SK-N-SH (cell line): Measurements from ENCODE around the gene PEX11G. TPM values are rescaled to one million over a fixed set of nuclear protein-coding genes. Genes with fewer than 3 reads are reported as not detected.

Source experiments
- CTCF ChIA-PET: fragments of 300-600, 350-600 bp; formaldehyde crosslinking; extraction: SDS; loops from one replicate; lab custom pipeline; 2021; lab: Yijun Ruan, JAX
- POLR2A ChIA-PET: fragments of 350-600 bp; sonication (Branson Sonifier 250); formaldehyde crosslinking; extraction: SDS; loops from one replicate; lab custom pipeline; 2020; ENCODE audit warnings: antibody characterized with exemption, inconsistent platforms; lab: Yijun Ruan, JAX
- DNase-seq: peaks from one replicate; pipeline ENCODE4 v3.0.0; 2012
- H2AFZ ChIP-seq: fragments of 200-600 bp; sonication (generic); 2 replicates; pipeline ENCODE4 v1.8.1; 2016; ENCODE audit warnings: antibody characterized with exemption, mild to moderate bottlenecking, low read depth
- H3F3A ChIP-seq: fragments of 200-600 bp; sonication (generic); replicated peaks from 2 replicates; pipeline ENCODE3; 2016; ENCODE audit warnings: antibody characterized with exemption, mild to moderate bottlenecking; ENCODE audit not compliant: insufficient read depth
- H3K27ac ChIP-seq, 2 experiments: fragments of 200-500 bp in 1 of 2; fragments of 200-600 bp in 1 of 2; sonication (Bioruptor generic) in 1 of 2; sonication (generic), shearing (Covaris generic) in 1 of 2; 2 replicates each; pipeline versions ENCODE4 v1.5.1 to v1.6.1; 2014 to 2016; ENCODE audit warnings: low read depth in 2 of 2, inconsistent platforms in 1 of 2, low read length in 1 of 2, mild to moderate bottlenecking in 1 of 2, mixed read lengths in 1 of 2
- H3K27me3 ChIP-seq: fragments of 200-600 bp; sonication (generic), shearing (Covaris generic); 2 replicates; pipeline ENCODE4 v1.6.1; 2016; ENCODE audit warnings: mixed run types; ENCODE audit not compliant: insufficient read depth
- H3K36me3 ChIP-seq, 2 experiments: fragments of 200-500 bp in 1 of 2; fragments of 200-600 bp in 1 of 2; sonication (Bioruptor generic) in 1 of 2; sonication (generic) in 1 of 2; replicated peaks in 1 of 2; 2 replicates each; pipeline versions ENCODE3 to v1.5.1; 2014 to 2016; ENCODE audit warnings: low read length in 1 of 2, mild to moderate bottlenecking in 1 of 2; ENCODE audit not compliant: insufficient read depth in 2 of 2, control insufficient read depth in 1 of 2
- H3K4me1 ChIP-seq, 2 experiments: fragments of 200-500 bp in 1 of 2; fragments of 200-600 bp in 1 of 2; sonication (Bioruptor generic) in 1 of 2; sonication (generic), shearing (Covaris generic) in 1 of 2; 2 replicates each; pipeline versions ENCODE4 v1.5.1 to v1.6.1; 2014 to 2016; ENCODE audit warnings: low read depth in 1 of 2, low read length in 1 of 2, mixed run types in 1 of 2; ENCODE audit not compliant: insufficient read depth in 2 of 2, control insufficient read depth in 1 of 2
- H3K4me2 ChIP-seq: fragments of 200-600 bp; sonication (generic), shearing (Covaris generic); 2 replicates; pipeline ENCODE4 v1.6.1; 2017; ENCODE audit warnings: mixed run types
- H3K4me3 ChIP-seq, 2 experiments: fragments of 200-500 bp in 1 of 2; fragments of 200-600 bp in 1 of 2; sonication (Bioruptor generic) in 1 of 2; sonication (generic), shearing (Covaris generic) in 1 of 2; 2 replicates each; pipeline versions ENCODE4 v1.5.1 to v1.8.1; 2014 to 2016; ENCODE audit warnings: low read depth in 2 of 2, inconsistent platforms in 1 of 2, low read length in 1 of 2, mild to moderate bottlenecking in 1 of 2, mixed read lengths in 1 of 2, moderate library complexity in 1 of 2
- H3K79me2 ChIP-seq: fragments of 200-600 bp; sonication (generic); 2 replicates; pipeline ENCODE4 v1.8.1; 2017; ENCODE audit warnings: mild to moderate bottlenecking; ENCODE audit not compliant: insufficient read depth
- H3K9ac ChIP-seq: fragments of 200-600 bp; sonication (generic); 2 replicates; pipeline ENCODE4 v1.6.1; 2017; ENCODE audit warnings: mixed run types
- H3K9me2 ChIP-seq: fragments of 200-600 bp; sonication (generic); 2 replicates; pipeline ENCODE4 v1.6.1; 2017; ENCODE audit warnings: mixed run types
- H3K9me3 ChIP-seq: fragments of 200-600 bp; sonication (generic); 2 replicates; pipeline ENCODE4 v1.6.1; 2017; ENCODE audit warnings: mixed run types, mild to moderate bottlenecking, moderate library complexity
- H4K20me1 ChIP-seq: fragments of 200-600 bp; sonication (generic); 2 replicates; pipeline ENCODE4 v1.6.1; 2017; ENCODE audit warnings: mild to moderate bottlenecking, mixed run types; ENCODE audit not compliant: insufficient read depth
- CTCF ChIP-seq: fragments of 200-600 bp; sonication (generic); IDR thresholded peaks from 2 replicates; pipeline ENCODE4 v1.6.1; 2017; ENCODE audit warnings: antibody characterized with exemption, mild to moderate bottlenecking, moderate library complexity
- ELF1 ChIP-seq: IDR thresholded peaks from 2 replicates; pipeline ENCODE4 v1.4.0; 2012
- FOSL2 ChIP-seq: IDR thresholded peaks from 2 replicates; pipeline ENCODE4 v1.4.0; 2012; ENCODE audit warnings: low read depth, mild to moderate bottlenecking, moderate library complexity, borderline replicate concordance
- FOXJ3 ChIP-seq: sonication (generic); formaldehyde crosslinking; IDR thresholded peaks from 2 replicates; pipeline ENCODE4 v1.5.1; 2020; ENCODE audit warnings: mild to moderate bottlenecking, missing genetic modification reagents
- GABPA ChIP-seq: IDR thresholded peaks from 2 replicates; pipeline ENCODE4 v1.4.0; 2012; ENCODE audit warnings: low read depth, mild to moderate bottlenecking
- GATA2 ChIP-seq: sonication (generic); formaldehyde crosslinking; IDR thresholded peaks from 2 replicates; pipeline ENCODE4 v1.5.0; 2020; ENCODE audit warnings: mild to moderate bottlenecking, missing genetic modification reagents
- IRF3 ChIP-seq: fragments of 150-350 bp; IDR thresholded peaks from 2 replicates; pipeline ENCODE4 v1.6.1; 2016; ENCODE audit warnings: mild to moderate bottlenecking, low read depth, low read length
- JUND ChIP-seq: IDR thresholded peaks from 2 replicates; pipeline ENCODE4 v1.4.0; 2012
- MEF2A ChIP-seq: IDR thresholded peaks from 2 replicates; pipeline ENCODE4 v1.4.0; 2012; ENCODE audit warnings: low read depth, borderline replicate concordance
- MXI1 ChIP-seq: IDR thresholded peaks from 2 replicates; pipeline ENCODE4 v1.6.1; 2012; ENCODE audit warnings: mild to moderate bottlenecking, low read depth, low read length, improper control_type of control experiment
- NFIC ChIP-seq: IDR thresholded peaks from 2 replicates; pipeline ENCODE4 v1.4.0; 2012; ENCODE audit warnings: borderline replicate concordance
- NRF1 ChIP-seq: IDR thresholded peaks from 2 replicates; pipeline ENCODE4 v1.6.1; 2012; ENCODE audit warnings: low read depth, mild to moderate bottlenecking, low read length
- POLR2AphosphoS5 ChIP-seq: IDR thresholded peaks from 2 replicates; pipeline ENCODE4 v1.6.1; 2012; ENCODE audit warnings: low read depth, low read length
- RCOR1 ChIP-seq: fragments of 150-350 bp; IDR thresholded peaks from 2 replicates; pipeline ENCODE4 v1.6.1; 2017; ENCODE audit warnings: antibody characterized with exemption, low read length
- RXRA ChIP-seq: IDR thresholded peaks from 2 replicates; pipeline ENCODE4 v1.4.0; 2012; ENCODE audit warnings: low read depth, mild to moderate bottlenecking, borderline replicate concordance
- SIN3A ChIP-seq: IDR thresholded peaks from 2 replicates; pipeline ENCODE4 v1.6.1; 2012; ENCODE audit warnings: low read depth, mild to moderate bottlenecking, low read length, moderate library complexity, borderline replicate concordance
- SMC3 ChIP-seq: IDR thresholded peaks from 2 replicates; pipeline ENCODE4 v1.6.1; 2012; ENCODE audit warnings: low read depth, low read length, improper control_type of control experiment
- TAF1 ChIP-seq: IDR thresholded peaks from 2 replicates; pipeline ENCODE4 v1.6.1; 2012; ENCODE audit warnings: low read depth, mild to moderate bottlenecking, low read length, moderate library complexity, borderline replicate concordance
- TCF12 ChIP-seq: IDR thresholded peaks from 2 replicates; pipeline ENCODE4 v1.4.0; 2012
- TEAD4 ChIP-seq: IDR thresholded peaks from 2 replicates; pipeline ENCODE4 v1.4.0; 2012; ENCODE audit warnings: mild to moderate bottlenecking, borderline replicate concordance; ENCODE audit not compliant: insufficient read depth
- WGBS: methylation state at CpG from one replicate; pipeline ENCODE4 v1.1.6; 2017; ENCODE audit warnings: low lambda C conversion rate; 5-methylcytosine and 5-hydroxymethylcytosine counted together
- polyA plus RNA-seq, 3 experiments: library from polyadenylated mRNA; depleted of rRNA; stranded (reverse); fragments of >200 nt; gene quantifications; 2 replicates each; pipeline ENCODE4 v1.2.3, GENCODE V29; 2012
- TF ChIP-seq, protein P1 (sequence below): IDR thresholded peaks from 2 replicates; pipeline ENCODE4 v1.4.0; 2012; ENCODE audit warnings: low read depth
- TF ChIP-seq, protein P2 (sequence below): fragments of 150-350 bp; IDR thresholded peaks from 2 replicates; pipeline ENCODE4 v1.6.1; 2017; ENCODE audit warnings: antibody characterized with exemption, low read length, low read depth, borderline replicate concordance
- TF ChIP-seq, protein P3 (sequence below): IDR thresholded peaks from 2 replicates; pipeline ENCODE4; 2012
- TF ChIP-seq, protein P4 (sequence below): IDR thresholded peaks from 2 replicates; pipeline ENCODE4 v1.6.1; 2012; ENCODE audit warnings: mild to moderate bottlenecking, low read depth, low read length, moderate library complexity

PEX11G gene
- polyA plus RNA-seq, 1 of the 3 experiments (the other 2 are of a cell fraction): 6.1 TPM

- DNase-seq: peak; percentile 100
- peak within 1 kb of the TSS; percentile 91 for H2AFZ ChIP-seq
- peaks cover 14% of the 10 kb centered on the region for H3K79me2 ChIP-seq
- H4K20me1 ChIP-seq: no peaks in the 10 kb centered on the region
- no peaks in the 10 kb centered on the region for H3K27me3 ChIP-seq
- H3K4me1 ChIP-seq: peaks cover 5 to 17% of the 10 kb centered on the region in 2 experiments; a peak in 2 of 4 replicates
- peaks cover 0 to 8% of the 10 kb centered on the region in 2 experiments for H3K36me3 ChIP-seq
- WGBS: 2% methylated on average over 32 of the region's 65 CpGs
- H3K27ac ChIP-seq: peak within 1 kb of the TSS; percentile 38 to 90; a peak in 3 of 4 replicates
- peak within 1 kb of the TSS; percentile 97 for H3K4me2 ChIP-seq
- POLR2A ChIA-PET: interaction anchor here (0.6 to 3.5 kb wide), 9 partner anchors 9 to 125 kb away, joined by 3 to 16 read pairs (median 4); partner anchors contain the start of gene PNPLA6
- H3K9ac ChIP-seq: peak within 1 kb of the TSS; percentile 74
- no peaks in the 10 kb centered on the region for H3K9me3 ChIP-seq
- CTCF ChIA-PET: interaction anchor here (0.7 to 3.8 kb wide), 10 partner anchors 10 to 937 kb away, joined by 3 to 25 read pairs (median 5); partner anchors contain the start of gene PNPLA6
- no peaks in the 10 kb centered on the region for H3K9me2 ChIP-seq
- peak within 1 kb of the TSS; percentile 79 to 89 for H3K4me3 ChIP-seq
- peaks cover 12% of the 10 kb centered on the region for H3F3A ChIP-seq
- TF ChIP-seq RXRA: no peak
- TF ChIP-seq, protein P1, sequence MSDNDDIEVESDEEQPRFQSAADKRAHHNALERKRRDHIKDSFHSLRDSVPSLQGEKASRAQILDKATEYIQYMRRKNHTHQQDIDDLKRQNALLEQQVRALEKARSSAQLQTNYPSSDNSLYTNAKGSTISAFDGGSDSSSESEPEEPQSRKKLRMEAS: peak; percentile 76
- TF ChIP-seq POLR2AphosphoS5: peak; percentile 31; the same call in 1 of the 2 replicates
- TF ChIP-seq MEF2A: no peak
- peak; percentile 39; the same call in 1 of the 2 replicates for TF ChIP-seq RCOR1
- peak; percentile 99 for TF ChIP-seq SIN3A
- TF ChIP-seq CTCF: no peak
- TF ChIP-seq ELF1: peak; percentile 62
- TF ChIP-seq GABPA: no peak; the same call in 1 of the 2 replicates
- TF ChIP-seq MXI1: peak; percentile 92
- no peak for TF ChIP-seq GATA2 (CRISPR knock-in tag)
- TF ChIP-seq FOXJ3: no peak
- TF ChIP-seq SMC3: no peak
- TF ChIP-seq, protein P2, sequence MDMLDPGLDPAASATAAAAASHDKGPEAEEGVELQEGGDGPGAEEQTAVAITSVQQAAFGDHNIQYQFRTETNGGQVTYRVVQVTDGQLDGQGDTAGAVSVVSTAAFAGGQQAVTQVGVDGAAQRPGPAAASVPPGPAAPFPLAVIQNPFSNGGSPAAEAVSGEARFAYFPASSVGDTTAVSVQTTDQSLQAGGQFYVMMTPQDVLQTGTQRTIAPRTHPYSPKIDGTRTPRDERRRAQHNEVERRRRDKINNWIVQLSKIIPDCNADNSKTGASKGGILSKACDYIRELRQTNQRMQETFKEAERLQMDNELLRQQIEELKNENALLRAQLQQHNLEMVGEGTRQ: peak; percentile 100
- no peak for TF ChIP-seq IRF3
- TF ChIP-seq FOSL2: no peak
- TF ChIP-seq TCF12: peak; percentile 47; the same call in 1 of the 2 replicates
- TF ChIP-seq, protein P3, sequence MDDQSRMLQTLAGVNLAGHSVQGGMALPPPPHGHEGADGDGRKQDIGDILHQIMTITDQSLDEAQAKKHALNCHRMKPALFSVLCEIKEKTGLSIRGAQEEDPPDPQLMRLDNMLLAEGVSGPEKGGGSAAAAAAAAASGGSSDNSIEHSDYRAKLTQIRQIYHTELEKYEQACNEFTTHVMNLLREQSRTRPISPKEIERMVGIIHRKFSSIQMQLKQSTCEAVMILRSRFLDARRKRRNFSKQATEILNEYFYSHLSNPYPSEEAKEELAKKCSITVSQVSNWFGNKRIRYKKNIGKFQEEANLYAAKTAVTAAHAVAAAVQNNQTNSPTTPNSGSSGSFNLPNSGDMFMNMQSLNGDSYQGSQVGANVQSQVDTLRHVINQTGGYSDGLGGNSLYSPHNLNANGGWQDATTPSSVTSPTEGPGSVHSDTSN: peak; percentile 66
- TF ChIP-seq NRF1: peak; percentile 80
- TF ChIP-seq, protein P4, sequence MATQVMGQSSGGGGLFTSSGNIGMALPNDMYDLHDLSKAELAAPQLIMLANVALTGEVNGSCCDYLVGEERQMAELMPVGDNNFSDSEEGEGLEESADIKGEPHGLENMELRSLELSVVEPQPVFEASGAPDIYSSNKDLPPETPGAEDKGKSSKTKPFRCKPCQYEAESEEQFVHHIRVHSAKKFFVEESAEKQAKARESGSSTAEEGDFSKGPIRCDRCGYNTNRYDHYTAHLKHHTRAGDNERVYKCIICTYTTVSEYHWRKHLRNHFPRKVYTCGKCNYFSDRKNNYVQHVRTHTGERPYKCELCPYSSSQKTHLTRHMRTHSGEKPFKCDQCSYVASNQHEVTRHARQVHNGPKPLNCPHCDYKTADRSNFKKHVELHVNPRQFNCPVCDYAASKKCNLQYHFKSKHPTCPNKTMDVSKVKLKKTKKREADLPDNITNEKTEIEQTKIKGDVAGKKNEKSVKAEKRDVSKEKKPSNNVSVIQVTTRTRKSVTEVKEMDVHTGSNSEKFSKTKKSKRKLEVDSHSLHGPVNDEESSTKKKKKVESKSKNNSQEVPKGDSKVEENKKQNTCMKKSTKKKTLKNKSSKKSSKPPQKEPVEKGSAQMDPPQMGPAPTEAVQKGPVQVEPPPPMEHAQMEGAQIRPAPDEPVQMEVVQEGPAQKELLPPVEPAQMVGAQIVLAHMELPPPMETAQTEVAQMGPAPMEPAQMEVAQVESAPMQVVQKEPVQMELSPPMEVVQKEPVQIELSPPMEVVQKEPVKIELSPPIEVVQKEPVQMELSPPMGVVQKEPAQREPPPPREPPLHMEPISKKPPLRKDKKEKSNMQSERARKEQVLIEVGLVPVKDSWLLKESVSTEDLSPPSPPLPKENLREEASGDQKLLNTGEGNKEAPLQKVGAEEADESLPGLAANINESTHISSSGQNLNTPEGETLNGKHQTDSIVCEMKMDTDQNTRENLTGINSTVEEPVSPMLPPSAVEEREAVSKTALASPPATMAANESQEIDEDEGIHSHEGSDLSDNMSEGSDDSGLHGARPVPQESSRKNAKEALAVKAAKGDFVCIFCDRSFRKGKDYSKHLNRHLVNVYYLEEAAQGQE: no peak
- peak; percentile 77 for TF ChIP-seq NFIC
- TF ChIP-seq TEAD4: no peak
- TF ChIP-seq TAF1: peak; percentile 63; the same call in 1 of the 2 replicates
- TF ChIP-seq JUND: no peak
Observed at GRCh38 chr19:7522072-7522922, 33.5 kb upstream of the PEX11G start, which contains the start of gene MCOLN1. Gene MCOLN1, plus strand, starts transcription at chr19:7522624. Its CDS starts 127 bp downstream, at chr19:7522751.
